Left ventricle myocardium superior (tissue), 1 donor: Measurements from ENCODE around the gene MST1R. TPM values are rescaled to one million over a fixed set of nuclear protein-coding genes. Genes with fewer than 3 reads are reported as not detected.
"Not testable (repeated sequence)": the region's sequence is repeated elsewhere in the genome, so short reads cannot be mapped to it uniquely, and the experiment has no call there.

Source experiments
- ATAC-seq: fragments of 200-7000 bp; cut with Tn5 transposase; one replicate; pipeline ENCODE4 v1.9.1; 2020; ENCODE audit warnings: mild to moderate bottlenecking, moderate library complexity
- DNase-seq: peaks from one replicate; pipeline ENCODE4 v3.0.0-alpha.2; 2020
- intact Hi-C: fragments of 100-400 bp; cut with micrococcal nuclease; formaldehyde crosslinking; loops from one replicate; pipeline ENCODE4 v1.11.0; 2022
- total RNA-seq: library from RNA; stranded (reverse); fragmentation: NEBNext Ultra II Directional; extraction: Animal tissue kit (Norgen Biotek cat#: 25700); gene quantifications from one replicate; pipeline ENCODE4 v1.2.1, GENCODE V29; 2021
- donor health status: DM: no; HTN: yes; CAD: no; lungs with severe emphysema.

The MST1R gene
- total RNA-seq, 1 donor from 2014 or later = 2.3 TPM

DNA sequence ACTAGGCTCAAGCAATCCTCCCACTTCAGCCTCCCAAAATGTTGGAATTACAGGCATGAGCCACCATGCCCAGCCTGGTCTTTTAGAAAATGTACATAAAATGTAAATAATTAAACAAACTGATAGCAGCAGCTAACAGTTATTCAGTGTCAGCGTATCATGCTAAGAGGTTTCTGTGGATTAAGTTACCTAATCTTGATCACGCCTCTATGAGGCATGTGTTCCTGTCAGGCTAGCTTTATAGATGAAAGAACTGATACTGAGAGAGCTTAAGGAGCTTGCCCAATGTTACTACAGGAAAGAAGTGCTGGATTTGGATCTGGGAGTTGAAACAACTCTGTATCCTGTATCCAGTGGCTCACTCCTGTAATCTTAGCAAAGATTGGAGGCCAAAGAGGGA is 11.2 kb upstream of the MST1R start:
- intact Hi-C loops = no loop called here
- no peak for ATAC-seq
- DNase-seq = no peak

DNA sequence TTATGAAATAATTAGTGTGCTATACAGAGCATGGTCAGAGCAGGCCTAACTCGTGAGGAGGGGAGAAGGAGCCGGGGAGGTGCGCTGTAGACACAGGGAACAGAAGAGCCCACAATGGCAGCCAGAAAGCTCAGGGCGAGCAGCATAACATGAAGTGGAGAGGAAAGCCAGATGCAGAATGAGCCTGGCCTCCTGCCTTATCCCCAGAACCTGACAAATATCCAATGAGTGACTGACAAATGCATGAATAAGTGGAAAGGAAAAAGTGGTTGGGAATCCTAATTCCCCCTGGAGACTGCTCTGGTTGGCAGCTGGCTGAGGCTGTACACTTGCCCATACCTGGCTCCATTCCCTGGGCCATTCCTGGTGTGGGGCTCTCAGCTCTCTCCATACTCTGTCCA is 9.2 kb upstream of the MST1R start:
- intact Hi-C loops = no loop called here
- DNase-seq (no peak), ATAC-seq (peak; percentile 45)

DNA sequence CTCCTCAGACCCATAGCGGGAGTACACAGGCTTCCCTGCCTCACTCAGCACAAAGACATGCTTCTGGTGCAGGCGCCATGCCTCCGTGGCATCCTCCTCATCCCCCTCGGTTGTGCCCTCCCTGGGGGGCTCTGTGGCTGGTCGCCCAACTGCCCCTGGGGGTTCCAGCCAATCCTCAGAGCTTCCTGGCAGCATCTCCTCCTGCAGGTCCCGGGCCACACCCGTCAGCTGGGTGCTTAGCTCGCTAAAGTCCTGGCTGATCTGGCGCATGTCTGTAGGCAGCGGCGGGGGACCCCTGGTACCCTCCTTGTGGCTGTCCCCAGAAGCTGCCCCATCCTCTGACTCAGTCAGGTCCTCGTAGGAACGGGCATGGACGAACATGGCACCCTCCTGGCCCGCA is 7.9 kb upstream of the MST1R start:
- no peak for ATAC-seq
- intact Hi-C loops = no loop called here
- no peak for DNase-seq

DNA sequence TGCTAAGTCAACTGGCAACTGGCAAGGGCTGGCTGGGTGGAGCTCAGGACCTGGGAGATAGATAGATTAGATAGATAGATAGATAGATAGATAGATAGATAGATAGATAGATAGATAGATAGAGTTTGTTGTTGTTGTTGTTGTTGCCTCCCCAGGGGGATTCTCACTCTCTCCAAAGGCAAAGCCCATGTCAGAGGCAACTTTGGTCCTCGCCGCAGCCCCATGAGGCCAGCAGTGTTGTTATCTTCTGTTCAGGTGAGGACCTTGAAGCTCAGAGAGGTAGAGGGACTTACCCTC is 7.4 kb upstream of the MST1R start:
- ATAC-seq (no peak), DNase-seq (no peak)
- intact Hi-C loops = no loop called here

DNA sequence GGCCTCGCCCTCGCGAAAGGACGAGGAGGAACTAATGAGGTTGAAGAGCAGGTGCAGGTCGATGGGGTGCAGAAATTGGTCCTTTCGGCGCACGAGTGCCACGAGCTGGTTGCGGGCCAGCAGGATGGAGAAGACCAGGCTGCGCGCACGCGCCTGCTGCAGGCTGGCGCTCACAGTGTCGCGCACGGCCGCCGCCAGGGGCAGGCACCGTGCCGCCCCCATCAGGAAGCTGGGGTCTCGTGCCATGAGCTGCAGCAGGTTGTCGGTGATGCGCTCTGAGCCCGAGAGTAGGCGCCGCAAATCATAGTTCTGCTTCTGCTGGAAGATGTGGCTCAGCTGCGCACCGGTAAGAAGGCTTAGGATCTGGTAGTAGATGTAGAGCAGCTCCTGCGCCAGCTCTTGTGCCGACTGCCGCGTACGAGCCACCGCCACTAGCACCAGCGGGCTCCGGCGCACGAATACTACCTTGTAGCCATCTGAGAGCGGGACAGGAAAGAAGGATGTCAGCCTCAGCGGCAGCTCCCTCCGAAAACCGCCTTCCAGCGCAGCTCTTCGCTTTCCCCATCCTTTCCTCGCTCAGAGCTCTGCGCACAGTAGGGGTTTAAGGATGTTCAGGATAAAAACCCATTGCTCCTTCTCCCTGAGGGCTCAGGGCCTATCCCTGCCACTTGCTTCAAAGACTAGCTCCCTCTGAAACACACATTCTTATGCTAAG is 6.9 kb upstream of the MST1R start:
- intact Hi-C loops = no loop called here
- ATAC-seq = no peak
- no peak for DNase-seq

DNA sequence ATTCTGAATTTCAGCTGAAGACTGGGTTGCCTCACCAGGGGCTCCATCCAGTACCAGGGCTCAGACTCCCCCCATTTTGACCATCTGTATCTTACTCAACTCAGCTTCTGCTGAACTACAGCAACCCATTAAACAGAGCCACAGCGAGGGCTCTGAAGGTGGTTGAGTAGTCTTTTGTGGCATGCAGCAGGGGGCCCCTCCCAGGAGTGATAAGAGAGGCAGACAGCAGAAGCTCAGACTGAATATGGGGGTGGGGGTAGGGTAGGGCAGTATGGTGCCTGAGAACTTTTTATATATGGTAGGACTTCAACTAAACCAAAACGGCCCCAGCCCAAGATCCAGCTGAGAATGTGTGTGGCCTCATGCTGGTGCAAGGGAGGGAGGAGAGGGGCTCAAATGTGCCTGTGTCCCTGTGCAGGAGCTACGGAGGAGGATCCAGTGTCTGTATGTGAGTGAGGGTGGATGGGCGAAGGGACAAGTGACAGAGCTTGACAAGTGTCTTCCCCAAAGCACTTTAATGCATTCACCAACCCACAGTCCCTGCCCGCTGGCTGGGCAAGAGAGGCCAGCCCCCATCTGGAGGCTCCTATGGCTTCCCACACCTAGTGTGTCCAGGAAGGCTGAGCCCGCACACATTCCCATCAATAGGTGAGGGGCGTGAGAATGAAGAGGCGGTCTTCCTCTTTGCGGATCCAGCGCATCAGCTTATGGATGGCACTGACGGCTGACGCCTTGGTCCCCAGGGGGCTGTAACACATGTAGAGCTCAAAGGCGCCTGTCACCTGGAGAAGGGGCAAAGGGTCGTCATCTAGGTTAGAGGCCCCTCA is 4.9 kb upstream of the MST1R start:
- ATAC-seq (no peak), DNase-seq (no peak)
- intact Hi-C loops = no loop called here

GRCh38 chr3:49906073-49906743 is 2.5 kb upstream of the MST1R start:
- peak; percentile 67 for DNase-seq
- peak; percentile 67 for ATAC-seq
- intact Hi-C loops = no loop called here

DNA sequence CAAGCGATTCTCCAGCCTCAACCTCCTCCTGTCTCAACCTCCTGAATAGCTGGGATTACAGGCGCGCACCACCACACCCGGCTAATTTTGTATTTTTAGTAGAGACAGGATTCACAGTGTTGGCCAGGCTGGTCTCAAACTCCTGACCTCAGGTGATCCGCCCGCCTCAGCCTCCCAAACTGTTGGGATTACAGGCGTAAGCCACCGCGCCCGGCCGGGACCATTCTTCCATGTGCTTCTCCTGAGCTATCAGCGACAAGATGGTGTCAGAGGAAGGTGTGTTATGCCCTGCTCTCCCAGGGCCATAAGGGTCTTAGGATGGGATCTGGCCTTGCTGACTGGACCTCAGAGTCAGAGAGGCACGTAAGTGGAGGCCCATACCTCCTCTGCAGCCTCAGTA is 775 bp upstream of the MST1R start:
- intact Hi-C loops, DNase-seq, ATAC-seq: not testable (repeated sequence)

DNA sequence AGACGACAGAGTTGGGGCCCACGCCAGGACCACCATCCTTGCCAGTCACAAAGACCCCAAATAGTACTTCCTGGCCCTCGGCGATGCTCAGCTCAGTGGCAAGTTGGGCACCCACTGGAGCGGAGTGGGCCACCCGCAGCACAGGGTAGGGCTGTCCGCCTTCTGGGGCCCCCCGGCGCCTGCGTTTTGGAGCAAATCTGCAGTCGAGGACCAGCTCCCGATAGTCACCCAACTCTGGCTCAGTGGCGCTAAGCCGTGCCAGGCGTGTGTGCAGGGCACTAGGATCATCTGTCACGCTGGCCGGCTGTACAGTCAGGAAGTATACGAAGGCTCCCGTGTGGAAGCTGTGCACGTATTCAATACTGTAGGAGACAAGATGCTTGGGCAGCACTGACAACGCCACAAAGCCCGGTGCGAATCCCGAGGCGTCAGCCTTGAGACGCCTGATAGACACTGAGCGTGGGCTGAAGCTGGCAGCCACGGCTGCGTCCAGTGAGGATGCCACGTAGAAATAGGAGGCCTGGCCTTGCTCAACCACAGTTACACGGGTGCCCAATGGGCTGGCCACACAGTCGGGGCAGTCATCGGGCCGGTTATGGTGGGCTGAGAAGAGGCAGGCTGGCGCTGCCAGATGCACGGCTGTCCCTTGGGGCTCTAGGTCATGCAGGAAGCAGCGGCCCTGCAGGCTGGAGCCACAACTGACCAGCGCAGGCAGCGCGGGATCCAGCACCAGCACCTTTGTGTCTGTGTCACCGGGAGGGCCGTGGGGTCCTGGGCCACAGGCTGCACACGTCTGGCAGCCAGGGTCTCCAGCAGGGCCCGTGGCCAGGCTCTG is 945 bp downstream of the MST1R start:
- DNase-seq (no peak), ATAC-seq (no peak)
- intact Hi-C loops = no loop called here

DNA sequence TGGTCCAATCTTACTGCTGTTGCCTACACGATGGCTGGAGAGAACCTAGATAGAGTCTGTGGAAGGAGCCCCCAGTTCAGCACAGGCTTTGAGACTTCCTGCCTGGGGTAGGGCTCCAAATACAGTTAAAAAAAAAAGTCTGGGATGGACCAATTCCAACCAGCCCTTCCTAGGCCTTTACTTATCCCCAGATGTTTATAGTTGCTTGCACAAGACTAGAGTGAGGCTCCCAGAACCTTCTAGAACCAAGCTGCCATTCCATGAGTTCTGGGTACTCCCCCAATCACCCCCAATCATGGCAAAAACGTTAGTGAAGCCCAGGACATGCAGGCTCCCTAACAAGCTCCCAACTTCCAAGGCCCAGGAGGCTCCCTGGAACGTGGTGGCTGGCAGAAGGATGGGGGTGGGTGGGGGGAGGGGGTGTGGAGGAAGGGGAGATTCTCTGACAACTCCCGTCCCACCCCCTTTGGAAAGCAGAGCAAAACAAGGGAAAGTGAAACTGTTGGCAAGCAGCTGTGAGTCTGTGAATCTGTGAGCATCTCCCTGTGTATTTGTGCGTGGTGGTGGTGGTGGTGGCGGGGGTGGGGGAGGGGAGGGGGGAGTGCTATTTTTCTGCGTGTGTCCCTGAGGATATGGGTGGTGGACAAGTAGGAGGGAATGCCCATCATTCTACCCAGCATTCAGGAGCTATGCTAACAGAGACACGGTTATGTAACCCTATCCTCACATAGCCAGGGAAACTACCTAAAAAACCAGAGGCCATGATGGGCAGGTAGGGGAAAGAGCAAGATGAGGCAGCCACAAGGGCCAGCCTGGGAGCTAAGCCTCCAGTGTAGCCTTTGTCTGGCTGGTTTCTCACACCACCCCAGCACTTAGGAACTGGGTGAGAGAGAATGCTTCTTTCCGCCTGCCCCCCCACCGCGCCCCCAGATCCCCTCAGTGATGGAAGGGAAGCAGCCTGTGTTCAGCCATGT is 2.0 kb downstream of the MST1R start:
- ATAC-seq (no peak), DNase-seq (no peak)
- intact Hi-C loops = no loop called here

DNA sequence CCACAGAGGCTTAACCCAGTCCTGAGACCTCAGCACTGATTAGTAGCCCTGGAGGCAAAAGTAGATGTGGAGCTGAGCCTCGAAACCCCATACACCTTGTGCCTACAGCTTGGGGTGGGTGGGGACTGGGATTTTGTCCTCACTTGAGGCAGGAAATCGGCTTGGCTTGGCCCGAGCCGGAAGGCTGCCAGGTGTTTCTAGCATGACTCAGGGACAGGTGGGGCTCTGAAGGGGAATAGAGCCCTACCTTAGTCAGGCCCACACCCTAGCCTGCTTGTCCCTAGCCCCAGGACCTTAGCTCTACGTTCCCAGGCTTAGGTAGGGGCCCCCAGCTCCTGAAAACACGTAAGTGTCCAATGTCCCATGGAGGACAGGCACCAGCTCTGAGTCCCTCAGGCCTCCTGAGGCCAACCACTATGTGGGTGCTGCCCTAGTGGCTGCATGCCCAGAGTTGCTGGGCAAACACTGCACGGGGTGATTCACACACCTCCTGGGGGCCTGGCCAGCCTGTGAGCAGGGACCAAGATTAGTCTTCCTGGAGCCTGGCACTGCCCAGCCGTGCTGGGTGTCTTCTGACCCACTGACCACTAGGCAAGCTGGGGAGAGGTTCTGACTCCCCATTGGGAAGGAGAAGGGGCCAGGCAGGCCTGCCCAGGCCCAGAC is 3.1 kb downstream of the MST1R start:
- intact Hi-C loops = no loop called here
- peak; percentile 66 for DNase-seq
- ATAC-seq = peak; percentile 75

DNA sequence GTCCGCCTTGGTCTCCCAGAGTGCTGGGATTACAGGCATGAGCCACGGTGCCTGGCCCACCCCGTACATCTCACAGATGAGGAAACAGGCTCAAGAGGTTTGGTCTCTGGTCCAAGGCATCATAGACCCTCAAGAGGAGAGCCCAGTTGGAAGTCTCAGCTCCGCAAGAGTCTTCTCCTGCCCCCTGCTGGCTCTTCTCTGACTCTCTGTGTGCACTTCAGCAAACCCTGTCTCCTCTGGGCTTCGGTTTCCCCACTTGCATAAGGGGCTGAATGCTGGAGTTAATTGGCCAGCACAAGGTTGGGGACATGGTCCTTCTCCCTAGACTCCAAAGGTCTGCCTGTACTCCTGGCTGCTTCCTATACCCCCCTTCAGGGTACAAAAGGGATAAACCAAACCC is 3.9 kb downstream of the MST1R start:
- intact Hi-C loops = no loop called here
- ATAC-seq (no peak), DNase-seq (no peak)

DNA sequence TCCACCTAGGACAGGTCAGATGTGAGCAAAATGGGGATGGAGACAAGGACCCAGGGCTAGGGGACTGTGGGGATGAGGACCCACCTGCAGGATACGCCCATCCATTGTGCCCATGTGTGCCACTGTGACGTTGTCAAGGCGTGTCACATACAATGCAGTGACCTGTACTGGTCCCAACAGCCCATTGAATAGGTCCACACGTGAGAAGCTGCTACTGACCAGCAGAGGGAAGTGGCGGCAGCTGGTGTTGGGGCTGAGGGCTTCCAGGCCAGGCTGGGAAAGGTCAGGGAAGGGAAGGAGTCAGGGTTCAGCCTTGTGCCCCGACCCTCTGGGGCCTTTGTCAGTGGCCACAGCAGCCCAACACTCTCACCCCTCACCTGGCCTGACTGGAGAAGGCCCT is 4.7 kb downstream of the MST1R start:
- ATAC-seq (no peak), DNase-seq (no peak)
- intact Hi-C loops = no loop called here

GRCh38 chr3:49896345-49896744 is 7.3 kb downstream of the MST1R start:
- ATAC-seq (no peak), DNase-seq (no peak)
- intact Hi-C loops = no loop called here

DNA sequence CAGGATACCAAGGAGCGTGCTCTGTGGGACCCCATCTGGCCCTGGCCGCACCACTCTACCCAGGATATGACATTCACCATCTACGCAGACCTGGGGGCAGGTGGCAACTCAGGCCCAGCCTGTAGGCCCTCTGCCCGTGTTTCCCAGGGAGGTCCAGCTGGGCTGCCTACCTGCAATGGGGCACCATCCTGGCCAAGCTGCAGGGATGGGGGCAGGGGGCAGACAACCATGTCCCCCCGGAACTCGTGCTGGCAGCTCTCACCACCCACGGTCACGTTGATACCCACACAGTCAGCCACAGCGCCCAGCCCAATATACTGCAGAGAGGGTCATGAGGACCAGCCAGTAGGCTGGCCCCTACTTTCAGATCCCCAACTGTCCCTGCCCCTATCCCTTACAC is 7.9 kb downstream of the MST1R start:
- no peak for ATAC-seq
- intact Hi-C loops = no loop called here

DNA sequence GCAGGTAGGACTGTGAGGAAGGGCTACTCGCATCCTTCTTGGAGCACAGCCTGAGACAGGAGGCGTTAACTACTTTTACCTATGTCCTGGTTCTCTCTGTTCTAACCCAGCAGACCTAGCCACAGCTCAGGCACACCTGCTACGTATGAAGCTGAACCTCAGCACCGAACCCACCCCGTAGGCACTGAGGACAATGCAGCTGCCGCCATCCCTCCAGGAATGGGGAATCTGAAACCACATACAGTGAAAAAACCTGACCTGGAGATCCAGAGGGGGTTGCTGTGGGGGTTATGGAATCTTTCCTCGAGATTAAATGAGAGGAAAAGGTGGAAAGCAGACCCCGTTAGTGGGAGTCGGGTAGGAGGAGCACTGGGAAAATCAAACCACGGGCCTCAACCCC is 14.4 kb downstream of the MST1R start:
- ATAC-seq (no peak), DNase-seq (no peak)
- intact Hi-C loops = no loop called here

More for the DNA sequence above, 7.9 kb downstream of the MST1R start:
- no peak for DNase-seq

- DNase-seq (no peak), ATAC-seq (no peak)
- intact Hi-C loops = no loop called here
These were observed 16.8 kb downstream of the MST1R start for GRCh38 chr3:49886922-49887265.

DNA sequence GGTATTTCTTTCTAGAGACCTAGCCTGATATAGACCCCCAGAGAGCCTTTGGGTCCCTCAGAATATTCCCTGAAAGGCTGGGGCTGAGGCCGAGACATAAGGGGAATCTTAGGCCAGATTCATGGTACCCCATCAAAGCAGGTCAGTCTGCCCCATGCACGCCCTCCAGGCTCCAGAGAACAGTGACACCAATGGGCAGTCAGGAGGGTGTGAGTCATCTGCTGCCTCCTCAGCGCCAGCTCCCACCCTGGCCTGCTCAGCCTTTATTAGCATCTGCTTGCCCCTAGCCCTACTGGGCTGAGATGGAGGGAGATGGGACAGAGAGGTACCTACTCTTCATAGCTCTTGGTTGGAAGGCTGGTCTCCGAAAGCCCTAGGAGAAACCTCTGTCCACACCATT is 19.7 kb downstream of the MST1R start:
- ATAC-seq (no peak), DNase-seq (no peak)
- intact Hi-C loops = no loop called here
